A549 (cell line): ENCODE data around the gene TUBB6. TPM values are rescaled to one million over a fixed set of nuclear protein-coding genes. Genes with fewer than 3 reads are reported as not detected.

Experiments
- ATAC-seq, 2 experiments: fragments of 200-7000 bp in 1 of 2; fragments of >200 bp in 1 of 2; cut with Nextera tagmentation in 1 of 2; cut with Tn5 transposase in 1 of 2; 3 replicates each; pipeline versions ENCODE4 v1.8.0 to v1.9.1; 2018 to 2020; ENCODE audit warnings: mild to moderate bottlenecking in 1 of 2, moderate library complexity in 1 of 2
- CTCF ChIA-PET: fragments of 300-600 bp; sonication (Branson Sonifier 250); formaldehyde crosslinking; extraction: SDS; loops from one replicate; lab custom pipeline; 2021; ENCODE audit warnings: antibody characterized with exemption, inconsistent platforms; lab: Yijun Ruan, JAX
- POLR2A ChIA-PET: fragments of 350-600 bp; formaldehyde crosslinking; extraction: SDS; loops from one replicate; lab custom pipeline; 2021; ENCODE audit warnings: antibody characterized with exemption, inconsistent platforms; lab: Yijun Ruan, JAX
- DNase-seq, 2 experiments: peaks; one replicate each; pipeline versions ENCODE4 v3.0.0 to v3.0.0-alpha.2; 2011 to 2016; ENCODE audit warnings: low read depth in 1 of 2, low spot score in 1 of 2
- FAIRE-seq: peaks from 2 replicates; lab custom pipeline; 2011; peaks lifted over from hg19 to GRCh38; lab: Jason Lieb, UNC
- H3K27ac ChIP-seq, 2 experiments: fragments of >200 bp; sonication (Bioruptor Twin); formaldehyde crosslinking; 3 replicates each; pipeline ENCODE4 v1.5.1; 2016 to 2017
- H3K4me1 ChIP-seq: fragments of >200 bp; sonication (Bioruptor Twin); formaldehyde crosslinking; 3 replicates; pipeline ENCODE4 v1.6.1; 2016
- H3K4me2 ChIP-seq: fragments of >200 bp; sonication (Bioruptor Twin); formaldehyde crosslinking; 3 replicates; pipeline ENCODE4 v1.6.1; 2016
- H3K4me3 ChIP-seq: fragments of >200 bp; sonication (Bioruptor Twin); formaldehyde crosslinking; 3 replicates; pipeline ENCODE4 v1.5.1; 2016
- H3K9me3 ChIP-seq: fragments of >200 bp; sonication (Bioruptor Twin); formaldehyde crosslinking; 3 replicates; pipeline ENCODE4 v1.6.1; 2016
- CBX2 ChIP-seq: fragments of 200-600 bp; sonication (generic); IDR thresholded peaks from 2 replicates; pipeline ENCODE4 v1.6.1; 2016; ENCODE audit warnings: low read depth, mild to moderate bottlenecking, borderline replicate concordance
- CBX8 ChIP-seq: fragments of 200-600 bp; sonication (generic); IDR thresholded peaks from 2 replicates; pipeline ENCODE4 v1.6.1; 2016
- CEBPB ChIP-seq, 2 experiments: fragments of >200 bp in 1 of 2; sonication (Bioruptor Twin) in 1 of 2; formaldehyde crosslinking in 1 of 2; IDR thresholded peaks; 2 replicates each; pipeline ENCODE4 v1.6.1; 2012 to 2016
- CHD2 ChIP-seq: fragments of 150-350 bp; IDR thresholded peaks from 2 replicates; pipeline ENCODE4 v1.6.1; 2014; ENCODE audit warnings: low read length; ENCODE audit not compliant: partially characterized antibody
- CTCF ChIP-seq: fragments of >200 bp; sonication (Bioruptor Twin); formaldehyde crosslinking; IDR thresholded peaks from 3 replicates; pipeline ENCODE4 v1.5.1; 2016
- EHMT2 ChIP-seq: fragments of 200-600 bp; sonication (generic); IDR thresholded peaks from 2 replicates; pipeline ENCODE4 v1.6.1; 2016; ENCODE audit warnings: antibody characterized with exemption, low read depth, mild to moderate bottlenecking, moderate library complexity
- ESRRA ChIP-seq: fragments of 150-350 bp; IDR thresholded peaks from 2 replicates; pipeline ENCODE4 v1.6.1; 2014; ENCODE audit warnings: mild to moderate bottlenecking, low read length, borderline replicate concordance
- HDAC2 ChIP-seq: fragments of 200-600 bp; sonication (generic); IDR thresholded peaks from 2 replicates; pipeline ENCODE4 v1.6.1; 2016
- HEYL ChIP-seq: fragments of 250-450 bp; sonication (Bioruptor Pico); IDR thresholded peaks from 2 replicates; pipeline ENCODE4 v1.8.0; 2021; ENCODE audit warnings: mild to moderate bottlenecking, moderate library complexity
- HMGXB4 ChIP-seq: fragments of 250-450 bp; sonication (Bioruptor Pico); IDR thresholded peaks from 2 replicates; pipeline ENCODE4 v1.5.0; 2021; ENCODE audit warnings: mild to moderate bottlenecking, moderate library complexity, borderline replicate concordance
- HOXA7 ChIP-seq: fragments of 250-450 bp; sonication (Bioruptor Pico); IDR thresholded peaks from 2 replicates; pipeline ENCODE4 v1.5.0; 2020; ENCODE audit warnings: mild to moderate bottlenecking, moderate library complexity
- JUN ChIP-seq, 2 experiments: fragments of >200 bp; sonication (Bioruptor Twin); formaldehyde crosslinking; IDR thresholded peaks; 2 replicates in 1 of 2; 3 replicates in 1 of 2; pipeline ENCODE4 v1.6.1; 2016 to 2017
- MAX ChIP-seq: IDR thresholded peaks from 2 replicates; pipeline ENCODE4 v1.6.1; 2012
- MAZ ChIP-seq: fragments of 150-350 bp; IDR thresholded peaks from 2 replicates; pipeline ENCODE4 v1.6.1; 2014; ENCODE audit warnings: antibody characterized with exemption, low read depth, low read length, borderline replicate concordance
- PBX3 ChIP-seq: IDR thresholded peaks from 2 replicates; pipeline ENCODE4 v1.6.1; 2012
- POLR2A ChIP-seq: IDR thresholded peaks from 2 replicates; pipeline ENCODE4 v1.6.1; 2012; ENCODE audit warnings: mild to moderate bottlenecking, low read length
- RARB ChIP-seq: fragments of 250-450 bp; sonication (Bioruptor Pico); IDR thresholded peaks from 2 replicates; pipeline ENCODE4 v1.8.0; 2021; ENCODE audit warnings: mild to moderate bottlenecking, moderate library complexity
- SREBF2 ChIP-seq: fragments of 450-650 bp; IDR thresholded peaks from 2 replicates; pipeline ENCODE4 v1.6.1; 2014; ENCODE audit warnings: mild to moderate bottlenecking, moderate library complexity
- TFCP2L1 ChIP-seq: fragments of 250-450 bp; sonication (Bioruptor Pico); IDR thresholded peaks from 2 replicates; pipeline ENCODE4 v1.5.0; 2021; ENCODE audit warnings: mild to moderate bottlenecking
- USF2 ChIP-seq: fragments of 450-650 bp; IDR thresholded peaks from 2 replicates; pipeline ENCODE4 v1.6.1; 2014; ENCODE audit warnings: antibody characterized with exemption
- ZFP36 ChIP-seq: fragments of 450-650 bp; IDR thresholded peaks from 2 replicates; pipeline ENCODE4 v1.6.1; 2014; ENCODE audit warnings: borderline replicate concordance; ENCODE audit not compliant: partially characterized antibody
- WGBS: methylation state at CpG from one replicate; pipeline ENCODE4 v1.1.6; 2017; ENCODE audit errors: missing lambda C conversion rate; 5-methylcytosine and 5-hydroxymethylcytosine counted together
- polyA plus RNA-seq, 4 experiments: library from polyadenylated mRNA; depleted of rRNA in 3 of 4; stranded (reverse); fragments of >200 nt; fragmentation: RNase III in 1 of 4; extraction: RNeasy Plus Mini Kit Qiagen cat#74134 plus additional on column Dnase treatment in 1 of 4; gene quantifications; 2 replicates in 3 of 4; 3 replicates in 1 of 4; pipeline ENCODE4 v1.2.3, GENCODE V29; 2011 to 2017

The TUBB6 gene
- polyA plus RNA-seq, 2 of the 4 experiments (the other 2 are of a cell fraction), result 88.5 to 235 TPM

GRCh38 chr18:12287131-12287681 lies 20.8 kb upstream of the TUBB6 start:
- no peak for TF ChIP-seq USF2
- no peak for TF ChIP-seq SREBF2
- no peak for TF ChIP-seq CHD2
- no peak for TF ChIP-seq ESRRA
- no peak for TF ChIP-seq MAX
- no peak for TF ChIP-seq CEBPB (IDR thresholded peaks at IDR 0.05)
- no peak for TF ChIP-seq HOXA7 (CRISPR knock-in tag)
- Histone ChIP-seq H3K27ac (peak overlapping the region; percentile 66 to 87; a peak in 5 of 6 replicates), H3K9me3 (no peaks in the 10 kb centered on the region), H3K4me1 (peaks cover 9% of the 10 kb centered on the region; the same call in 2 of the 3 replicates), H3K4me2 (peak overlapping the region; percentile 97), H3K4me3 (peak overlapping the region; percentile 57)
- FAIRE-seq (no peak), DNase-seq (no peak), ATAC-seq (peak in 1 of 2 experiments; percentile 47; a peak in 3 of 6 replicates)
- CTCF ChIA-PET, result interaction anchor here (0.6 to 4.1 kb wide), 6 partner anchors 9 to 787 kb away, joined by 3 to 45 read pairs (median 4); no protein-coding TSS in a partner anchor
- WGBS, result 92% methylated on average over 15 of the region's 37 CpGs
- POLR2A ChIA-PET, result interaction anchor here (0.9 to 1.8 kb wide), 5 partner anchors 9 to 90 kb away, joined by 3 to 8 read pairs (median 6); partner anchors contain the start of gene AFG3L2

- Histone ChIP-seq H3K4me3 (peak overlapping the region; percentile 57), H3K9me3 (no peaks in the 10 kb centered on the region), H3K4me2 (peak overlapping the region; percentile 97), H3K27ac (peak overlapping the region; percentile 66 to 87; a peak in 5 of 6 replicates), H3K4me1 (peaks cover 7% of the 10 kb centered on the region; the same call in 2 of the 3 replicates)
- peak; percentile 36 to 40 for DNase-seq
- no peak for FAIRE-seq
- peak; percentile 88 for ATAC-seq
- TF ChIP-seq CBX2, result no peak
- TF ChIP-seq TFCP2L1 (CRISPR knock-in tag), result no peak
- TF ChIP-seq ZFP36, result no peak
- TF ChIP-seq EHMT2, result no peak
- no peak for TF ChIP-seq HDAC2
- no peak for TF ChIP-seq POLR2A
- no peak for TF ChIP-seq RARB (CRISPR knock-in tag)
- no peak for TF ChIP-seq HEYL (CRISPR knock-in tag)
- TF ChIP-seq JUN (IDR thresholded peaks at IDR 0.05), result no peak
- TF ChIP-seq CTCF, result no peak
- no peak for TF ChIP-seq MAZ
- TF ChIP-seq CBX8, result no peak
- TF ChIP-seq PBX3, result no peak
- TF ChIP-seq HMGXB4 (CRISPR knock-in tag), result no peak
- ChIA-PET POLR2A (interaction anchor here (0.9 to 1.8 kb wide), 5 partner anchors 9 to 89 kb away, joined by 3 to 8 read pairs (median 6); partner anchors contain the start of gene AFG3L2), CTCF (interaction anchor here (0.6 to 4.1 kb wide), 6 partner anchors 10 to 788 kb away, joined by 3 to 45 read pairs (median 4); no protein-coding TSS in a partner anchor)
- 0% methylated on average over 11 of the region's 41 CpGs for WGBS
Observed at GRCh38 chr18:12287684-12288402, 20.2 kb upstream of the TUBB6 start.
